SK-N-SH (cell line): ENCODE measurements around the gene ACSL6. TPM values are rescaled to one million over a fixed set of nuclear protein-coding genes. Genes with fewer than 3 reads are reported as not detected.

Experiments used
- CTCF ChIA-PET: fragments of 300-600, 350-600 bp; formaldehyde crosslinking; extraction: SDS; loops from one replicate; lab custom pipeline; 2021; lab: Yijun Ruan, JAX
- POLR2A ChIA-PET: fragments of 350-600 bp; sonication (Branson Sonifier 250); formaldehyde crosslinking; extraction: SDS; loops from one replicate; lab custom pipeline; 2020; ENCODE audit warnings: antibody characterized with exemption, inconsistent platforms; lab: Yijun Ruan, JAX
- DNase-seq: peaks from one replicate; pipeline ENCODE4 v3.0.0; 2012
- H2AFZ ChIP-seq: fragments of 200-600 bp; sonication (generic); 2 replicates; pipeline ENCODE4 v1.8.1; 2016; ENCODE audit warnings: antibody characterized with exemption, mild to moderate bottlenecking, low read depth
- H3F3A ChIP-seq: fragments of 200-600 bp; sonication (generic); replicated peaks from 2 replicates; pipeline ENCODE3; 2016; ENCODE audit warnings: antibody characterized with exemption, mild to moderate bottlenecking; ENCODE audit not compliant: insufficient read depth
- H3K27ac ChIP-seq, 2 experiments: fragments of 200-500 bp in 1 of 2; fragments of 200-600 bp in 1 of 2; sonication (Bioruptor generic) in 1 of 2; sonication (generic), shearing (Covaris generic) in 1 of 2; 2 replicates each; pipeline versions ENCODE4 v1.5.1 to v1.6.1; 2014 to 2016; ENCODE audit warnings: low read depth in 2 of 2, inconsistent platforms in 1 of 2, low read length in 1 of 2, mild to moderate bottlenecking in 1 of 2, mixed read lengths in 1 of 2
- H3K27me3 ChIP-seq: fragments of 200-600 bp; sonication (generic), shearing (Covaris generic); 2 replicates; pipeline ENCODE4 v1.6.1; 2016; ENCODE audit warnings: mixed run types; ENCODE audit not compliant: insufficient read depth
- H3K36me3 ChIP-seq, 2 experiments: fragments of 200-500 bp in 1 of 2; fragments of 200-600 bp in 1 of 2; sonication (Bioruptor generic) in 1 of 2; sonication (generic) in 1 of 2; replicated peaks in 1 of 2; 2 replicates each; pipeline versions ENCODE3 to v1.5.1; 2014 to 2016; ENCODE audit warnings: low read length in 1 of 2, mild to moderate bottlenecking in 1 of 2; ENCODE audit not compliant: insufficient read depth in 2 of 2, control insufficient read depth in 1 of 2
- H3K4me1 ChIP-seq, 2 experiments: fragments of 200-500 bp in 1 of 2; fragments of 200-600 bp in 1 of 2; sonication (Bioruptor generic) in 1 of 2; sonication (generic), shearing (Covaris generic) in 1 of 2; 2 replicates each; pipeline versions ENCODE4 v1.5.1 to v1.6.1; 2014 to 2016; ENCODE audit warnings: low read depth in 1 of 2, low read length in 1 of 2, mixed run types in 1 of 2; ENCODE audit not compliant: insufficient read depth in 2 of 2, control insufficient read depth in 1 of 2
- H3K4me2 ChIP-seq: fragments of 200-600 bp; sonication (generic), shearing (Covaris generic); 2 replicates; pipeline ENCODE4 v1.6.1; 2017; ENCODE audit warnings: mixed run types
- H3K4me3 ChIP-seq, 2 experiments: fragments of 200-500 bp in 1 of 2; fragments of 200-600 bp in 1 of 2; sonication (Bioruptor generic) in 1 of 2; sonication (generic), shearing (Covaris generic) in 1 of 2; 2 replicates each; pipeline versions ENCODE4 v1.5.1 to v1.8.1; 2014 to 2016; ENCODE audit warnings: low read depth in 2 of 2, inconsistent platforms in 1 of 2, low read length in 1 of 2, mild to moderate bottlenecking in 1 of 2, mixed read lengths in 1 of 2, moderate library complexity in 1 of 2
- H3K79me2 ChIP-seq: fragments of 200-600 bp; sonication (generic); 2 replicates; pipeline ENCODE4 v1.8.1; 2017; ENCODE audit warnings: mild to moderate bottlenecking; ENCODE audit not compliant: insufficient read depth
- H3K9ac ChIP-seq: fragments of 200-600 bp; sonication (generic); 2 replicates; pipeline ENCODE4 v1.6.1; 2017; ENCODE audit warnings: mixed run types
- H3K9me2 ChIP-seq: fragments of 200-600 bp; sonication (generic); 2 replicates; pipeline ENCODE4 v1.6.1; 2017; ENCODE audit warnings: mixed run types
- H3K9me3 ChIP-seq: fragments of 200-600 bp; sonication (generic); 2 replicates; pipeline ENCODE4 v1.6.1; 2017; ENCODE audit warnings: mixed run types, mild to moderate bottlenecking, moderate library complexity
- H4K20me1 ChIP-seq: fragments of 200-600 bp; sonication (generic); 2 replicates; pipeline ENCODE4 v1.6.1; 2017; ENCODE audit warnings: mild to moderate bottlenecking, mixed run types; ENCODE audit not compliant: insufficient read depth
- FOSL2 ChIP-seq: IDR thresholded peaks from 2 replicates; pipeline ENCODE4 v1.4.0; 2012; ENCODE audit warnings: low read depth, mild to moderate bottlenecking, moderate library complexity, borderline replicate concordance
- NFIC ChIP-seq: IDR thresholded peaks from 2 replicates; pipeline ENCODE4 v1.4.0; 2012; ENCODE audit warnings: borderline replicate concordance
- PBX3 ChIP-seq: IDR thresholded peaks from 2 replicates; pipeline ENCODE4; 2012
- YY1 ChIP-seq: IDR thresholded peaks from 2 replicates; pipeline ENCODE4 v1.4.0; 2012; ENCODE audit warnings: low read depth, mild to moderate bottlenecking
- ZBTB33 ChIP-seq: IDR thresholded peaks from 2 replicates; pipeline ENCODE4 v1.4.0; 2012; ENCODE audit warnings: low read depth, borderline replicate concordance
- WGBS: methylation state at CpG from one replicate; pipeline ENCODE4 v1.1.6; 2017; ENCODE audit warnings: low lambda C conversion rate; 5-methylcytosine and 5-hydroxymethylcytosine counted together
- polyA plus RNA-seq, 3 experiments: library from polyadenylated mRNA; depleted of rRNA; stranded (reverse); fragments of >200 nt; gene quantifications; 2 replicates each; pipeline ENCODE4 v1.2.3, GENCODE V29; 2012
- TF ChIP-seq, protein P1 (sequence below): IDR thresholded peaks from 2 replicates; pipeline ENCODE4 v1.4.0; 2012; ENCODE audit warnings: low read depth, borderline replicate concordance
- TF ChIP-seq, protein P2 (sequence below): fragments of 150-350 bp; IDR thresholded peaks from 2 replicates; pipeline ENCODE4 v1.6.1; 2017; ENCODE audit warnings: antibody characterized with exemption, low read length, low read depth, borderline replicate concordance

The ACSL6 gene
- polyA plus RNA-seq, 1 of the 3 experiments (the other 2 are of a cell fraction) = 0.46 TPM

DNA sequence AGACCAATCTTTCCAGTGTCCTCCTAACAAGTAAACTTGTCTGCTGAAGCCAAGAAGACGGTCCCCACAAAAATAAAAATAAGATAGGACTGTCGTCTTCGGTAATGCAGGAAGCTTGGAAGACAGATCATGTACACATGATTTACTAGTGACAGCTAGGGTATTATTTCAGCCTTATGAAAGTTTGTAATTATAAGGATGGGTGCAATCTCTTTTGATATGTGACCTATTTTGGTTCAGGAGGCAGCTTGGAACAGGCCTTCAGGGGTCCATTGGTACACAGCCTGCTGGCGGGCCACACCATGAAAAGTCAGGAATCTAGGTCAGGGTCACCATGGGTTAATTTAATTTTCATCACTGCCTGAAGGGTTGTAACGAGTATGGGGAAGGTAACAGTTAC, 52.3 kb downstream of the ACSL6 start:
- peaks cover 0 to 4% of the 10 kb centered on the region in 2 experiments; a peak in 2 of 4 replicates for H3K4me1 ChIP-seq
- 61% methylated on average over 5 of the region's 5 CpGs for WGBS
- CTCF ChIA-PET = no interaction called here

More for the DNA sequence above, 52.3 kb downstream of the ACSL6 start:
- Histone ChIP-seq H3K9ac (no peak overlapping the region), H3K36me3 (no peaks in the 10 kb centered on the region), H3K79me2 (no peaks in the 10 kb centered on the region), H3K27ac (no peak overlapping the region), H3K27me3 (no peaks in the 10 kb centered on the region), H3F3A (no peaks in the 10 kb centered on the region), H3K9me2 (no peaks in the 10 kb centered on the region), H4K20me1 (no peaks in the 10 kb centered on the region), H3K4me3 (no peak overlapping the region), H2AFZ (no peak overlapping the region), H3K4me2 (no peak overlapping the region), H3K9me3 (no peaks in the 10 kb centered on the region)
- TF ChIP-seq, protein P1, sequence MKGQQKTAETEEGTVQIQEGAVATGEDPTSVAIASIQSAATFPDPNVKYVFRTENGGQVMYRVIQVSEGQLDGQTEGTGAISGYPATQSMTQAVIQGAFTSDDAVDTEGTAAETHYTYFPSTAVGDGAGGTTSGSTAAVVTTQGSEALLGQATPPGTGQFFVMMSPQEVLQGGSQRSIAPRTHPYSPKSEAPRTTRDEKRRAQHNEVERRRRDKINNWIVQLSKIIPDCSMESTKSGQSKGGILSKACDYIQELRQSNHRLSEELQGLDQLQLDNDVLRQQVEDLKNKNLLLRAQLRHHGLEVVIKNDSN = no peak
- TF ChIP-seq, protein P2, sequence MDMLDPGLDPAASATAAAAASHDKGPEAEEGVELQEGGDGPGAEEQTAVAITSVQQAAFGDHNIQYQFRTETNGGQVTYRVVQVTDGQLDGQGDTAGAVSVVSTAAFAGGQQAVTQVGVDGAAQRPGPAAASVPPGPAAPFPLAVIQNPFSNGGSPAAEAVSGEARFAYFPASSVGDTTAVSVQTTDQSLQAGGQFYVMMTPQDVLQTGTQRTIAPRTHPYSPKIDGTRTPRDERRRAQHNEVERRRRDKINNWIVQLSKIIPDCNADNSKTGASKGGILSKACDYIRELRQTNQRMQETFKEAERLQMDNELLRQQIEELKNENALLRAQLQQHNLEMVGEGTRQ = no peak
- TF ChIP-seq YY1 (no peak), ZBTB33 (no peak), FOSL2 (no peak), NFIC (no peak), PBX3 (no peak)
- POLR2A ChIA-PET = no interaction called here
- DNase-seq = no peak
